ENCODE results near the gene PIK3C3.
"Not testable (repeated sequence)": the region's sequence is repeated elsewhere in the genome, so short reads cannot be mapped to it uniquely, and the experiment has no call there.

Gene PIK3C3

DNA sequence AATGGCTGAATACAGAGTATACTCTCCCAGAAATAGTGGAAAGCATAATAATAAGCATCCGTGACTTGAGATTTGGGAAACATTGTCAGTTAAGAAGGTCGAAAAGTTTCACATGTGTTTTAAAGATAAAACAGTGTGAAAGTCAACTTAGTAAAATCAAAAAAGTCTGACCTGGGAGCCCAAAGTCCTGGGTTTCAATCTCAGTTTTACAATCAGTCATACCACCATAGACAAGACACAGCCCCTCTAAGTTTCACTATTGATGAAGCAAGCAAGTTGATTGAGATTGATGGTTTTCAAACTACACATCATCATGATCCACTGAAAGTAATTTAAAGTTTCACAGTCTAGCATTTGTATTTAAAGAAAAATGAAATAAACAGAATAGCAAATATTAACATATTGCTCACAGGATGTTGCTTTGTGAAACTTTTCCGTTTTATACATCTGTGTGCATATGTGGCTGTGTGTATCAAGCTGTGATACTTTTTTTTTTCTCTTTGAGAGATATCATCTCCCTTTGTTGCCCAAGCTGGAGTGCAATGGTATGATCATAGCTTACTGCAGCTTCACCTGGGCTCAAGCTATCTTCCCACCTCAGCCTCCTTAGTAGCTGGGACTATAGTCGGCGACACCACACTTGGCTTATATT, 71.1 kb downstream of the PIK3C3 start:
- peak in 1 of 5 donors; percentile 62 for DNase-seq

DNA sequence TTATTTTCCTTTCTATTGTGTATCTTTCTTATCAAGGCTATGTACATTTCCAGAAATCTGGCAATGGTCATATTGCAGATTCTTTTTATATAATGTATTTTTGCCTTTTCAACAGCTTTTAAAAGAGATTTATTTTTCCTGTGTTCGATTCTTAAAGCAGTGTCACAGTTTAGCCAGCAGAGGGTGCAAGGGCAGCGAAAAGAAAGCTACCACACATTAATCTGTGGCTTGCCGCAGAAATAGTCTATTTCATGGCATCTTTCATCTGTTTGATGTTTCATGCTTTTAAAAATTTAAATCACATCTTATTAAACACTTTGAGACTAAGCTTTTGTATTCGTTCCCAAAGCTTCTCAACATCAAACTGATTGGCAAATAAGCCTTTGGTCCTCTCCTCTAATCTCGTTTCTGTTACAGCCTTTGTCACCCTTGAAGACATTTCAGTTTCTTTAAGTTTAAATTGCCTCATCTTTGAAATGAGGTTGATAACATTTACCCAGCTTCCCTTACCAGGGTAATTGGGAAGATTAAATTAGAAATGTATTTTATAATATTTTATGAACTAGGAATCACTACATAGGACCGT, 73.3 kb downstream of the PIK3C3 start:
- DNase-seq, result peak in 3 of 5 donors; percentile 2 to 27 (median 13)

DNA sequence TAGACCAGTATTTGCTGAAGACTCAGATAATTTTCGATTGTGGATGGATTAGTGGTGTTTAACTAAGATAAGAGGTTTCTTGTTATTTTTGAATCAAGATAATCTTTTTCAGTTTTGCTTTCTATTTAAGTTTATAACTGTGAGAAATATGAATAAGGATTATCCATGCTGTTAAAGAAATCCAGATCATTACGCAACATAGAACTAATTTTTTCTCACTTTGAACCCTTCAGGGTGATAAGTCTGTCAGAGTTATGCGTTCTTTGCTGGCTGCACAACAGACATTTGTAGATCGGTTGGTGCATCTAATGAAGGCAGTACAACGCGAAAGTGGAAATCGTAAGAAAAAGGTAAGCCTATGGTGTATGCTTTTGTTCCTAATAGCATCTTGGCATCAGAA, 74.1 kb downstream of the PIK3C3 start:
- DNase-seq, result no peak

DNA sequence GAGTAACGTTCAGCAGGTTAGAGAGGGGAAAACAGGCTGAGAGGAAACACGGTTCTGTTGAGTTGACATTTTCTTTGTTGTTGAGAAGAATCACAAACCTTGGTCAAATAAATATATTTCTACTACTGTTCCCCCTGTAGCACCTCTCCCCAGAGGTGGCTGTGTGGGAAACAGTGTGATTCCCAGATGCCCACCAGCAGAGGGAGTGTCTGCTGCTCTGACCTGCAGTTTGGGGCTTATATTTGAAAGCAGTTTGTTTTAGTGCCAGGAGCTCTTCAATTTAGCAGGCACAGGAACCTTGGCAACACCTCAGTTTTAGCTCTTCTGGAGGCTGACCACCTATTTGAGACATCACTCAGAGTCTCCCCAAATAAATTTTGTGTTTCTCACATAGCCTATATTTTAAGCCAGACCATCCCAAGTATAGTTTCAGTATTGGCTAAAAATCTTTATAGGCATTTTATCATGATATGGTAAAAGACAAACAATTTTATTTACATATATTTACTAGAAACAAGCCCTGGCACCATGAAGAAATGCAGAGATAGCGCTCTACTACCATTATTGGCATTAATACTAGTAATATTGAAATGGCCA, 75.7 kb downstream of the PIK3C3 start:
- no peak for DNase-seq

DNA sequence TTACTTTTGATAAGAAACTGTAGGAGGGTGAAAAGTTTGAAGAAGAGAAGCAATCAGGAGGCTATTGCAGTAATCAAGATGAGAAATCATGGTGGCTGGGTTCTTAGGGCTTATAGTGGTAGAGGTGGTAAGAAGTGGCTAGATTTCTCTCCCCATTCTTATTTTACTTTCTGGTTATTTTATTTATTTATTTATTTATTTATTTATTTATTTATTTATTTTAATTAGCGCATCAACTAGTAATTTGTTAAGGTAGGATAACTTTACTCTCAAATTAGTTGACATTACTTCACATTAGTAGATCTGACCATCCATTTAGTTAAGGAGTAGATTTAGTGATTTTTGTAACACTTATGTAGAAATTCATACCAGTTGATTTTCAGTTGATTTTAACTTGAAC, 77.4 kb downstream of the PIK3C3 start:
- no peak for DNase-seq

DNA sequence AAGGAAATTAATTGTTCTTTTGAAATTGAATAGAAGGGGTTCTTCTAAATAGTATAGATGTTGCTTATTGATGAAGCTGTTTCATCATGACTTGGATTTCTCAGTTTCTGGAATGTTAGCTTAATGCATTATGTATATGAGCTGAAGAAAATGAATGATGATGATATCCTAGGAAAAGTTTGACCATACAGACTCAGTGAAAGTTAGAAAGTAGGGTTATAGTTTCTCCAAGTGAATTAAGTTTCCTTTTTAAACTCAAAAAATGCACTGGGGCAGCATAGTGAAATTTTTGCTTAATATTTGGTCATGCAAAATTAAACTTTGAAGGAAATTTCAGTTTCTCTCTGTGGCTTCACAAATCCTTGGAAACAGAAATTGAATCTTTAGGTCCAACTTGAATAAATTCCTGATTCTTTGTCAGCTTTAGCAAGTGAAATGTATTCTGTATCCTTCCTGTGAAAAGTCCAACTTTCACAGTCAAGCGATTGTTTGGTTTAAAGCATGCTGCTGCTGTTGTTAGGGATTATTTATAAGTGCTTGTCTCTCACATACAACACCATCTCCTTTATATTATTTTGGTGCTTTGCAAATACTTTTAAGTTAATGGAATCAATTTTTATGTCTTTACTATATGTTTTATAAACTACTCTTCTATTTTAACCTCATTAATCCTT, 78.2 kb downstream of the PIK3C3 start:
- DNase-seq, result no peak

DNA sequence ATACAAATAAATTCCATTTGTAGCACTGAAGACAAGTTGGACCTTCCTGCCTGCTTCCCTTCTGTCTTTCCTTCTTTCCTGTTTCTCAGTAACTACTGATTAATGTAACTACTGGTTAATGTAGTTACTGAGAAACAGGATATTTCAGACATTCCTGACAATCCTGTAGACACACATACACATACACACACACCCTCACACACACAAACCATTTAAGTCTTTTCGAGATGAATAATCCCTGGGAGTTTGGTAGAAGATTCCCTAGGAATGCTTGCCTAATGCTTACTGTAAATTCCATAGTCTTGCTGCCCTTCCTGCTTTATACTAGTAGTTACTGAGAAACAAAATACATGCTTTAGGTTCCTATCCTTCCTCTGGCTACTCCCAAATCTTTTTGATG, 83.9 kb downstream of the PIK3C3 start:
- DNase-seq, result no peak

DNA sequence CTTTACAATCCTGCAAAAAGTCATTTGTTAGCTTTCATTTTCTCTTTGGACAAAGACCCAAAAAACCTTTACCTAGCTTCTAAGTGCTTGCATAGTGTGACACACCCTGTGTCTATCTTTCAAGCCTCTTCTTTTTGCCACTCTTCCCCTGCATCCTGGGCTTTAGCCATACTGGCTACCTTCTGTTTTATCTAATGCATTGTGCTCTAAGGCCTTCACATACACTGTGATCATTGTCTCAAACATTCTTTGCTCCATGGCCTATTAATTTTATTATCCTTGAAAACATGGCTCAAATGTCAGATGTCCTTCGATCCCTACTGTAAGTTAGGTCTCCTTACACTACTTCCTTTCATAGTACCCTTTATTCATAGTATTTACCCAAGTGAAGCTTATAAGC, 84.4 kb downstream of the PIK3C3 start:
- DNase-seq, result no peak

DNA sequence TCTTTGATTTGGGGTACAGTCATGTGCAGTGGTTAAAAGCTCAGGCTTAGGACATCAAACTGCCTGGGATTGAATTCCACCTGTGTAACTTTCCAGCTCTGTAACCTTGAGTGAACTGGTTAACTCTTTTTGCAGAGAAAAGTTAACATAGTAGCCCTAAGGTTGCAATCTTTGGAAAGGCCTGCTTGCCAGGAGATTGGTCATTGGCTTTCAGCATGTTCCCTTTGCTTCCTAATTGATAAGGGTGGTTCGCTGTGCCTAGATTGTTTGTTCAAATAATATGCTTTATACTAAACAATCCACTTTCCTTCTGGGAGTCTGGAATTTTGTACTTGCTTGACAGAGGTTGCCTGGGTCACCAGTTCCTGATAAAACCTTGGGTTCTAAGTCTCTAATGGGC, 86.8 kb downstream of the PIK3C3 start:
- no peak for DNase-seq

DNA sequence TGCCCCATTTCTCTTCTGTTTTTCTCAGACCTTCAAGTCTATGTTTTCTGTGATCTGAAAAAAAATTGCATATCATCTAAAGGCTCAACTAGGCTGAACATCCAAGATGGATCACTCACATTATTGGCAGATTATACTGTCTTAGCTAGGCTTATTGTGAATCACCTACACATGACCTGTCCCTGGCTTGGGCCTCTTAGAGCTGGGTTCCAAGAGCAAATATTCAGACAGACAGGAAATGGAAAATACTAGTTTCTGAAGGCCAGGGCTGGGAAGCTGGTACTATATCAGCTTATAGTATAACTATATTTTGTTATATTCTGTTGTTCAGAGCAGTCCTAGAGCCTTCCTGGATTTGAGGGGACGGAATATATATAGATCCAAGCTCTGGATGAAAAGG, 90.3 kb downstream of the PIK3C3 start:
- DNase-seq, result no peak

DNA sequence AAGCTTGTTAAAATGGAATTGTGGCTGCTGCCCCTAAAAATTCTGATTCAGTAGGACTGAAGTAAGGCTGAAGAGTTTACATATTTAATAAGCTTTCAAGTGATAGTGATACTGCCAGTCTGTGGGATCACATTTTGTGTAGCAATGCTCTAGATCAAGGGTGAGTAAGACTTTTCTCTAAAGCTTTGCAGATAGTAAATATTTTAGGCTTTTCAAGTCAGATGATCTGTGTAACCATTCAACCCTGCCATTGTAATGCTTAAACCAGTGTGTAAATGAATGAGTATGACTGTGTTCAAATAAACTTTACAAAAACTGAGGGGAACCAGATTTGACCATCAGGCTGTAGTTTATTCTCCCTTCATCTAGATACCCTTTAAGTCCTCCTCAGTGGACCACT, 92.7 kb downstream of the PIK3C3 start:
- DNase-seq, result no peak

DNA sequence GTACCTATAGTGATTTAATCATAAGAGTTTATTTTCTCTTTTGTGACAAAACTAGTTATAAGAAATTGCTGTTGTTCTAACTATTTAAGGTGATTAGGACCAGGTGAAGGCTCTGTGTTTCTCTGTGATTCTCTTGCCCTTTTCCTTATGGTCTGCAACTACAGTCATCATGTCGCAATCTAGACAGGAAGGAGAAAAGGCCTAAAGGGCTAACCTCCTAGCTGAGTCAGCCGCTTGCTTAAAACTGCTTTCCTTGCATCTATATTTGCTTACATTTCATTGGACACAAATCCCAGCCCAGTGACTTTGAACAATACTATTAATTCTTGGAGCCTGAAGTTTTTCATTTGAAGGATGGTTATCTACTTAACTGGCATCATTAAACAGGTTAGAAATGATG, 93.1 kb downstream of the PIK3C3 start:
- DNase-seq, result no peak

DNA sequence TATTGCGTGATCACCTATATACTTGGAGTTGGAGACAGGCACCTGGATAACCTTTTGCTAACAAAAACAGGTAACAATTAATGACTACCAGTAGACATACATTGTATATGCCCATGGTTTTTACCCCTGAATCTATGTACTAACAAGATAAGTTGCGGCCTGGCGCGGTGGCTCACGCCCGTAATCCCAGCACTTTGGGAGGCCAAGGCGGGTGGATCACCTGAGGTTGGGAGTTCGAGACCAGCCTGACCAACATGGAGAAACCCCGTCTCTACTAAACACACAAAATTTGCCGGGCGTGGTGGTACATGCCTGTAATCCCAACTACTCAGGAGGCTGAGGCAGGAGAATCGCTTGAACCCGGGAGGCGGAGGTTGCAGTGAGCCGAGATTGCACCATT, 94.5 kb downstream of the PIK3C3 start:
- not testable (repeated sequence) for DNase-seq

DNA sequence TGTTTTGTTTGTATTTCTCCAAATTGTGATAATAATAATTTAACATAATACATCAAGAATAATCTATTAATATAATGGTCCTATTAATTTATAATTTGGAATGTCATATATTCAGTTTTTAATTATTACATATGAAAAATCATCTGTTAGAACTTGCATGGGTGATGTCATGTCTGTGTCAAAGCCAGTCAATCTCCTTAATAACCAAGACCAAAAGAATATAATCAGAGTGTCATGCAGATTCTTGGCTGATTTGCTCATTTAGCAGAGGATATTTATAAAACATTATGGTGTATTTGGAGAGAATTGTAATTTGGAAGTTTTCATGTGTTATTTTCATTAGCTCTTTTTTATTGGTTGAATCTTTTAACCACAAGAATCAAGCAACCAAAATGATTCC, 96.4 kb downstream of the PIK3C3 start:
- DNase-seq, result no peak

DNA sequence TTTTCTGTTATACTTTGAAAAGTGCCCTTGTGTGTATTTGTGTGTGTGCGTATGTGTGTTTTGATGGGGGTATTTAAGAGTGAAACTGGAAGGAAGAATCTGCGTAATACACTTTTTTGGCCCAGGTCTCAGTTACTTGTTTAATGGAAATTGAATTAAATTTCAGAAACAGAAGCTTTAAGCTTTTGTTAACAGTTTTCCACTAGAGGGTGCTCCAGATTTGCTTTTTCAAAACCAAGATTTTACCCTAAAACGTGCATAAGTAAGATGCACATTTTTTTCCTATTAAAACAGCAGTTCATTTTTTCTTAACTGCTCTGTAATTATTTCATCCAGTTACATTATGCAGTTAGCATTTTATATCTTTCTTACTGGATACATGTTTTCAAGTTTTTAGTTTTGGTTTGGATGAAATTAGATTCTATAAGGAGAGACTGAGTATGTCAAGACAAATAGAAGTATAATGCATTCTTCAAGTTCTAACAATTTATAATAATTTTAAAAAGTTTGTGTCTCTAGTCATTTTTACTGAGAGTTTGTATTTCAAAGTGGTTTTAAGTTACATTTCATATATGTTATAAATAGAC, 97.2 kb downstream of the PIK3C3 start:
- DNase-seq, result peak in 1 of 5 donors; percentile 9

DNA sequence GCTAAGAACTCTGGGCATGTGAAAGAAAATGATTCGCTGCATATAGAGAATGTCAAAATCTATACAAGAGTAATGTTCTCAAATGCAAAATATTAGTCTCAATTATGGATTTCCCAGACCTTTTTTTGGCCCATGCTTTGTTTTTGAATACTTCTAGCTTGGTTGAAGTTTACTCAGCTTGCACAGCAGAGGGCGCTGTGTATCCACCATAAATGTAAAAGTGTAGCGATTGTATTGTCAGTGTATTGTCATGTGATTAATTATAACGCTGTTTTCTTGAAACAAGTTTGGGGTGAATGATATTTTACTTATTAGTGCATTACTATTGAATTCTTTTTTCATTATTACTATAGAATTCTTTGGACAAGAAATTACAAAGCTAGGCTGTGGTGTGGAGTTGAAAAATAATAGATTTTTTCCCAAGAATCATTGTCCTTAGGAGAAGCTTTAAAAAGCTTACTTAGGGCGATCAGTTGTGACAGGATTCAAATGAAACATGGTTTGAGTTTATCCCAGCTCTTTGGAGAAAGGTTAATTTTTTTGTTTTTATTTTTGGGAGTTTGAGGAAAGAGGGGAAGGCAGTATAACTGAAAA, 98.3 kb downstream of the PIK3C3 start:
- peak; percentile 13 to 58 (median 38) for DNase-seq

DNA sequence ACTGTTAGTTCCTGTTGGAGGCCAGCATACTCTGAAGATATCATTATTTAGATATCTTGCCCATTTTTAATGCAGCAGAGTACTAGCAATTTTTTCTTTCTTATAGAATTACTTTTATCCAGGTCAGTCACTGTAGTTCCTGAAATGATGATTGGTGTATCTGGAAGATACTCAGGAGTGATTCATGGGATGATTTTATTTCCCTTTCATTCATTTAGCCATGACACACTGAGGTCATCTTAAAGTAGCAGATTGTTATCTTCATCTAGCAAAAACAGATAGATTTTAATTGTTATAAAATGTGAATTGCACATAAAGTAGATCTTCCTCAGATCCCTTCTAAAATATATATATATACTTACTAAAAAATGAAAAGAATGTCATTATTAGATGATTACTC, 109.1 kb downstream of the PIK3C3 start:
- DNase-seq, result no peak

DNA sequence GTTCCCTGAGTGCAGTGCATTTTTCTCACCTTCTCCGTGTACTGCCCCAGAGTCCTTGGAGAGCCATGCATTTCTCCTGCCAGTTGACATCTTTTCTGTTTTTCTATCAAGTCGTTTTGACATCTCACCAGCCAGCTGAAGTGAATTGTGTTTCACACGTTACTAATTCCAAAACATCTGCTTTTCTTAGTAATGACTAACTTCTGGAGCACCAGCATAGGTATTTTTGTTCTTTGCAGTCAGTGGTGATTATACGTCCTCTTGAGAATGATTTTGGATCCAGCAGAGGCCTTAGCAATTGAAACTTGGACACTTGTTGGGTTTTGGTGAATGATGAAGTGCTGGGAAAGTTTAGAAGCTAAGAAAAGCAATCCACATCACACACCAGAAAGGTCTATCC, 112.5 kb downstream of the PIK3C3 start:
- DNase-seq, result peak in 1 of 5 donors; percentile 43

DNA sequence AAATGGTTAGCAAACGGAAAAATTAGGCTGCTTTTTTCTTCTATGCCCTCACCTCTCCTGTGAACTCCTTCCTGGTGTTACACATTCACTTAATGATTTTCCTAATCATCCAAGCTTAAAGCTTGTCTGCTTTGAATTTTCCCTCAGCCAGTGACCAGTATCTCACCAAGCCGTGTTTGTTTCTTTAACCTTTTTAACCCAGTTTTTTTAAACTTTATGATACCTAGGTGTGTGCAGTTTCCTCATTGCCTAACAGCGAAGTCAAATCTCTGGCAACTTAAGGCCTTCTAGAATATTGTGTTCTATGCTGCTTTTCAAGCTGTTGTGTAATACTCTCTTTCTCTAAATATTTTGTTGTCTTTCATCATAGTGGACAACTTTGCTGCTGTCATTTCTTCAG, 113.0 kb downstream of the PIK3C3 start:
- DNase-seq, result no peak

DNA sequence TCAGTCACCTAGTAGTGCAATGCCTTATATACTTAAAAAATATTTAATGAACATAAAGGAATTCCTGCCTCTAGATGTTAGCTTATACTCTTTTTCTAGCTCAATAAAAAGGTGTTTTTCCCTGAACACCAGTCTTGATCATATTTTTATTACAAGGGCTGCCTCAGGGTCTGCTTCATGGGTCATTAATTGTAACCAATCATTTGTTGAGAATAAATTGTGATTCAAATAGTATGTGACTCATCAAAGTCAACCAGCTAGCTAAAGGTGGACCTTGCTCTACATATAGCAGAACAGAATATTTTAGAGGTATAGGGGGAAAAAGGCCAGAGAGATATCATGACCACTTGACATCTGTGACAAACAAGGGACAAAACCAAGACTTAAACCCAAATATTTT, 114.0 kb downstream of the PIK3C3 start:
- no peak for DNase-seq

DNA sequence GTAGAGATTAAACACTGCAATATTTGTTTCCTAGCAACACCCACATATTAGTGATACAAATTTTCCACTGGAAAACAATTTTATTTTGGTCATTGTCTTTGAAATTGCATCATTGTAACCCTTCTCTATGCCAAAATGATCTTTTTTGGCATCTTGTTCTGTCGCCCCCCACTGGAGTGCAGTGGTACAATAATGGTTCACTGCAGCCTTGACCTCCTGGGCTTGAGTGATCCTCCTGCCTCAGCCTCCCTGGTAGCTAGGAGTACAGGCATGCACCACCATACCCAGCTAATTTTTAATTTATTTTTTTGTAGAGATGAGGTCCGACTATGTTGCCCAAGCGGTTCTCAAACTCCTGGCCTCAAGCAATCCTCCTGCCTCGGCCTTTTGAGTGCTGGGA, 117.4 kb downstream of the PIK3C3 start:
- no peak for DNase-seq

DNA sequence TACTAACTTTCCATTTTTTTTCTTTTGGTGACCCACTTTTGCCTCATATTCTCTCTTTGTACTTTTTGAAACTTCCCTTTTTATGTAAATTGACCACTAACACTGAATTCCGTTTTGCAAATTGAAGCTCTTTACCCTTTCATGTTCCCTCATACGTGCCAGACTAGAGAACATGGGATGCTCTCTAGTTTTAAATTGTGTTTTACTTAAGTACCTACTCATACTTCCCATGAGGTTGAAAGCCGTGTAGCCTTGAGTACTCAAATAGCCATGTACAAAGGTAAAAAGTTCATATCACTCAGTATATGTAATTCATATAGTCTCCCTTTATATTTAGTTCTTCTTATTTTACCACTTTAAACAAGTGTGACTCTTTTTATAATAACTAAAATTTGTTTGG, 119.7 kb downstream of the PIK3C3 start:
- DNase-seq, result no peak

DNA sequence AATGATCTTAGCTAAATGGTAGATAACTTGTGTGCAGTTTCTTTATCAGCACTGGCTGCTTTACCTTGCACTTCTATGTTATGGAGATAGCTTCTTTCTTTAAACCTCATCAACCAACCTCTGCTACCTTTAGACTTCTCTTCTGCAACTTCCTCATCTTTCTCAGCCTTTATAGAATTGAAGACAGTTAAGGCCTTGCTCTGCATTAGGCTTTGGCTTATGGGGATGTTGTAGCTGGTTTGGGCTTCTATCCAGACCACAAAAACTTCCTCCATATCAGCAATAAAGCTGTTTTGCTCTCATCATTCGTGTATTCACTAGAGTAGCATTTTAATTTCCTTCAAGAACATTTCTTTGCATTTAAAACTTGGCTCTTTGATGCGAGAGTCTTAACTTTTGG, 123.7 kb downstream of the PIK3C3 start:
- DNase-seq, result no peak
